HepG2 (cell line): ENCODE results near the gene RRAD. TPM values are rescaled to one million over a fixed set of nuclear protein-coding genes. Genes with fewer than 3 reads are reported as not detected.
A peak's percentile ranks its signal among the peaks of the same experiment; 100 is the strongest.

Source experiments
- CEBPG ChIP-seq: IDR thresholded peaks from 2 replicates; pipeline ENCODE4 v1.6.1; 2016
- CERS6 ChIP-seq: sonication (generic); formaldehyde crosslinking; IDR thresholded peaks from 2 replicates; pipeline ENCODE4 v1.5.0; 2020; ENCODE audit warnings: missing genetic modification reagents
- CTCF ChIP-seq: sonication (generic); formaldehyde crosslinking; IDR thresholded peaks from 2 replicates; pipeline ENCODE4 v1.5.0; 2020; ENCODE audit warnings: mild to moderate bottlenecking, missing genetic modification reagents, moderate library complexity
- DPF2 ChIP-seq: sonication (generic); formaldehyde crosslinking; IDR thresholded peaks from 2 replicates; pipeline ENCODE4 v1.4.0; 2020; ENCODE audit warnings: mild to moderate bottlenecking, low read depth, missing genetic modification reagents, borderline replicate concordance
- HNRNPLL ChIP-seq: fragments of 200-400 bp; formaldehyde crosslinking; IDR thresholded peaks from 2 replicates; pipeline ENCODE4 v1.6.1; 2017; ENCODE audit warnings: mild to moderate bottlenecking, low read depth, low read length; ENCODE audit not compliant: poor library complexity, severe bottlenecking
- HOXD1 ChIP-seq: sonication (generic); formaldehyde crosslinking; IDR thresholded peaks from 2 replicates; pipeline ENCODE4 v1.5.0; 2020; ENCODE audit warnings: missing genetic modification reagents
- KAT7 ChIP-seq: IDR thresholded peaks from 2 replicates; pipeline ENCODE4 v1.6.1; 2018; ENCODE audit warnings: borderline replicate concordance, missing compliant biosample characterization
- NFKBIZ ChIP-seq: IDR thresholded peaks from 2 replicates; pipeline ENCODE4 v1.6.1; 2018; ENCODE audit warnings: missing genetic modification reagents, missing compliant biosample characterization
- PAXIP1 ChIP-seq: sonication (generic); formaldehyde crosslinking; conservative IDR thresholded peaks from 2 replicates; pipeline ENCODE4 v1.4.0; 2020; ENCODE audit warnings: mild to moderate bottlenecking, missing genetic modification reagents, moderate library complexity
- REXO4 ChIP-seq: sonication (generic); formaldehyde crosslinking; IDR thresholded peaks from 2 replicates; pipeline ENCODE4 v1.8.0; 2022; ENCODE audit warnings: missing genetic modification reagents, mild to moderate bottlenecking, borderline replicate concordance
- STAG1 ChIP-seq: sonication (generic); formaldehyde crosslinking; IDR thresholded peaks from 2 replicates; pipeline ENCODE4 v1.4.0; 2020; ENCODE audit warnings: missing genetic modification reagents
- ZNF251 ChIP-seq: sonication (generic); formaldehyde crosslinking; IDR thresholded peaks from 2 replicates; pipeline ENCODE4 v1.9.0; 2021; ENCODE audit warnings: mild to moderate bottlenecking, missing genetic modification reagents
- ZNF34 ChIP-seq: sonication (generic); formaldehyde crosslinking; IDR thresholded peaks from 2 replicates; pipeline ENCODE4 v1.4.0; 2020; ENCODE audit warnings: mild to moderate bottlenecking, missing genetic modification reagents, borderline replicate concordance
- ZNF44 ChIP-seq: sonication (generic); formaldehyde crosslinking; IDR thresholded peaks from 2 replicates; pipeline ENCODE4 v1.5.1; 2020; ENCODE audit warnings: mild to moderate bottlenecking, missing genetic modification reagents
- ZNF446 ChIP-seq: sonication (generic); formaldehyde crosslinking; IDR thresholded peaks from 2 replicates; pipeline ENCODE4 v1.5.0; 2020; ENCODE audit warnings: mild to moderate bottlenecking, missing genetic modification reagents
- ZNF577 ChIP-seq: sonication (generic); formaldehyde crosslinking; IDR thresholded peaks from 2 replicates; pipeline ENCODE4 v1.4.0; 2020; ENCODE audit warnings: mild to moderate bottlenecking, low read depth, missing genetic modification reagents, borderline replicate concordance
- ZNF629 ChIP-seq: sonication (generic); formaldehyde crosslinking; conservative IDR thresholded peaks from 2 replicates; pipeline ENCODE4 v1.5.0; 2020; ENCODE audit warnings: missing genetic modification reagents
- polyA plus RNA-seq, 8 experiments: library from polyadenylated mRNA; depleted of rRNA in 3 of 8; stranded (reverse) in 7 of 8; unstranded in 1 of 8; fragments of >200 nt; fragmentation: Illumina TruSeq in 4 of 8; extraction: Trizol in 4 of 8; gene quantifications; 2 replicates each; pipeline versions ENCODE4 v1.2.1 to v1.2.3, GENCODE V29; 2011 to 2016; ENCODE audit warnings: low read depth in 4 of 8, missing spikeins in 1 of 8, mixed read lengths in 1 of 8; ENCODE audit not compliant: insufficient read depth in 1 of 8
- total RNA-seq, 5 experiments: library from RNA; depleted of rRNA; stranded (reverse); fragments of >200 nt; fragmentation: Illumina TruSeq; extraction: Trizol; gene quantifications; 2 replicates each; pipeline ENCODE4 v1.2.3, GENCODE V29; 2016; ENCODE audit warnings: low read depth in 1 of 5
- TF ChIP-seq, protein P1 (sequence below): sonication (generic); formaldehyde crosslinking; conservative IDR thresholded peaks from 2 replicates; pipeline ENCODE4 v1.4.0; 2020; ENCODE audit warnings: missing genetic modification reagents
- TF ChIP-seq, protein P2 (sequence below): sonication (generic); formaldehyde crosslinking; IDR thresholded peaks from 2 replicates; pipeline ENCODE4 v1.8.1; 2023; ENCODE audit warnings: missing genetic modification reagents, inconsistent platforms, borderline replicate concordance

Gene RRAD
- total and polyA plus RNA-seq, 2 of the 13 experiments (the other 11 are each of a cell fraction or from before 2014, with no cell fraction given), result 0.80 to 1.1 TPM

- TF ChIP-seq REXO4 (CRISPR knock-in tag), result no peak
- no peak for TF ChIP-seq ZNF629
- TF ChIP-seq CEBPG (CRISPR knock-in tag), result 0 out of 2 replicates have a peak, but pooled peaks have one; percentile 31
- no peak for TF ChIP-seq NFKBIZ
- TF ChIP-seq CERS6 (CRISPR knock-in tag), result no peak
- TF ChIP-seq HNRNPLL, result no peak
- TF ChIP-seq HOXD1, result no peak
- TF ChIP-seq ZNF34 (CRISPR knock-in tag), result no peak
- no peak for TF ChIP-seq PAXIP1
- TF ChIP-seq, protein P1, sequence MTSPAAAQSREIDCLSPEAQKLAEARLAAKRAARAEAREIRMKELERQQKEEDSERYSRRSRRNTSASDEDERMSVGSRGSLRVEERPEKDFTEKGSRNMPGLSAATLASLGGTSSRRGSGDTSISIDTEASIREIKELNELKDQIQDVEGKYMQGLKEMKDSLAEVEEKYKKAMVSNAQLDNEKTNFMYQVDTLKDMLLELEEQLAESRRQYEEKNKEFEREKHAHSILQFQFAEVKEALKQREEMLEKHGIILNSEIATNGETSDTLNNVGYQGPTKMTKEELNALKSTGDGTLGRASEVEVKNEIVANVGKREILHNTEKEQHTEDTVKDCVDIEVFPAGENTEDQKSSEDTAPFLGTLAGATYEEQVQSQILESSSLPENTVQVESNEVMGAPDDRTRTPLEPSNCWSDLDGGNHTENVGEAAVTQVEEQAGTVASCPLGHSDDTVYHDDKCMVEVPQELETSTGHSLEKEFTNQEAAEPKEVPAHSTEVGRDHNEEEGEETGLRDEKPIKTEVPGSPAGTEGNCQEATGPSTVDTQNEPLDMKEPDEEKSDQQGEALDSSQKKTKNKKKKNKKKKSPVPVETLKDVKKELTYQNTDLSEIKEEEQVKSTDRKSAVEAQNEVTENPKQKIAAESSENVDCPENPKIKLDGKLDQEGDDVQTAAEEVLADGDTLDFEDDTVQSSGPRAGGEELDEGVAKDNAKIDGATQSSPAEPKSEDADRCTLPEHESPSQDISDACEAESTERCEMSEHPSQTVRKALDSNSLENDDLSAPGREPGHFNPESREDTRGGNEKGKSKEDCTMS, result no peak
- TF ChIP-seq KAT7, result no peak
- peak; percentile 89 for TF ChIP-seq STAG1
- TF ChIP-seq, protein P2, sequence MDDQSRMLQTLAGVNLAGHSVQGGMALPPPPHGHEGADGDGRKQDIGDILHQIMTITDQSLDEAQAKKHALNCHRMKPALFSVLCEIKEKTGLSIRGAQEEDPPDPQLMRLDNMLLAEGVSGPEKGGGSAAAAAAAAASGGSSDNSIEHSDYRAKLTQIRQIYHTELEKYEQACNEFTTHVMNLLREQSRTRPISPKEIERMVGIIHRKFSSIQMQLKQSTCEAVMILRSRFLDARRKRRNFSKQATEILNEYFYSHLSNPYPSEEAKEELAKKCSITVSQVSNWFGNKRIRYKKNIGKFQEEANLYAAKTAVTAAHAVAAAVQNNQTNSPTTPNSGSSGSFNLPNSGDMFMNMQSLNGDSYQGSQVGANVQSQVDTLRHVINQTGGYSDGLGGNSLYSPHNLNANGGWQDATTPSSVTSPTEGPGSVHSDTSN (CRISPR knock-in tag), result no peak
- no peak for TF ChIP-seq ZNF44 (CRISPR knock-in tag)
- no peak for TF ChIP-seq ZNF577 (CRISPR knock-in tag)
- peak; percentile 92 for TF ChIP-seq CTCF (CRISPR knock-in tag)
- no peak for TF ChIP-seq ZNF251
- TF ChIP-seq ZNF446 (CRISPR knock-in tag), result no peak
- no peak for TF ChIP-seq DPF2 (CRISPR knock-in tag)
Measured at GRCh38 chr16:66947302-66948065, 22.1 kb upstream of the RRAD start (continued).
